HT-29 (cell line): ENCODE results near the gene MXRA8. TPM values are rescaled to one million over a fixed set of nuclear protein-coding genes. Genes with fewer than 3 reads are reported as not detected.

Source experiments
- DNase-seq: peaks from one replicate; pipeline ENCODE4 v3.0.0-alpha.2; 2015; ENCODE audit warnings: low spot score
- total RNA-seq: library from RNA; depleted of rRNA; stranded (reverse); fragments of >200 nt; shearing (Covaris generic); gene quantifications from 2 replicates; pipeline ENCODE4 v1.2.3, GENCODE V29; 2014

Gene MXRA8
- total RNA-seq, 1 experiment from 2014 or later = not detected

GRCh38 chr1:1367315-1367714 is 9.0 kb upstream of the MXRA8 start:
- DNase-seq = no peak

DNA sequence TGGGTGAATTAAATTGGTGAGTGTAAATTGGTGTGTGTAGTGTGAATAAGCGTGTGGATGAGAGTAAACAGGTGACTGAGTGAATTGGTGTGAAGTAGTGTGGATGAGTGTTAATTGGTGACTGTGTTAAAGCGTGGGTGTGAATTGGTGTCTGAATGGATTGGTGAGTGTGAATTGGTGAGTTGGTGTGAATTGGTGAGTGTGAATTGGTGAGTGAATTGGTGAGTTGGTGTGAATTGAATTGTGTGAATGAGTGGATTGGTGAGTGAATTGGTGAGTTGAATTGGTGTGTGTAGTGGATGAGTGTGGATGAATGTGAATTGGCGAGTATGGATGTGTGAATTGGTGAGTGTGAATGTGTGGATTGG is 8.3 kb upstream of the MXRA8 start:
- no peak for DNase-seq

DNA sequence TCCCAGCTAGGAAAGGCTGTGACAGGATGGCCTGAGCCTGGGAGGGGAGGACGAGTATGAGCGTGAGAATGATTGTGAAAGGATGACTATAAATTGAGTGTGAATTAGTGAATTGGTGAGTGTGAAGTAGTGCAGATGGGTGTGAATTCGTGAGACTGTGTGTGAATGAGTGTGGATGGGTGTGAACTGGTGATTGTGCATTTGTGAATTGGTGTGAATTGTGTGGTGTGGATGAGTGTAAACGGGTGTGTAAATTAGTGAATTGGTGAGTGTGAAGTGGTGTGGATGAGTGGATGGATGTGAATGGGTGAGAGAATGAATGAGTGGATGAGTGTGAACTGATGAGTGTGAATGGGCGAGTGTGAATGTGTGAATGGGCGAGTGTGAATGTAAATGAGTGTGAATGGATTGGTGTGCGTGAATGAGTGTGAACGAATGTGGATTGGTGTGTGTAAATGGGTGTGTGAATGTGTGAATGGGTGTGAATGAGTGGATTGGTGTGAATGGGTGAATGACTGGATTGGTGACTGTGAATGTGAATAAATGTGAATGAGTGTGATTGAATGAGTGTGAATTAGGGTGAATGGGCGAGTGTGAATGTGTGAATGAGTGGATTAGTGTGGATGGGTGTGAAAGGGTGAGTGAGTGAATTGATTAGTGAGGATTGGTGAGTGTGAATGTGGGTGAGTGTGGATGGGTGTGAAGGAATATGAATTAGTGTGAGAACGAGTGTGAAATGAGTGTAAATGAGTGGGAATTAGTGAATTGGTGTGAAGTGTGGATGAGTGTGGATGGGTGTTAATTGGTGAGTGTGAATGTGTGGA is 7.7 kb upstream of the MXRA8 start:
- no peak for DNase-seq

- DNase-seq = peak; percentile 35
Observed at GRCh38 chr1:1364266-1364665, 5.9 kb upstream of the MXRA8 start.

DNA sequence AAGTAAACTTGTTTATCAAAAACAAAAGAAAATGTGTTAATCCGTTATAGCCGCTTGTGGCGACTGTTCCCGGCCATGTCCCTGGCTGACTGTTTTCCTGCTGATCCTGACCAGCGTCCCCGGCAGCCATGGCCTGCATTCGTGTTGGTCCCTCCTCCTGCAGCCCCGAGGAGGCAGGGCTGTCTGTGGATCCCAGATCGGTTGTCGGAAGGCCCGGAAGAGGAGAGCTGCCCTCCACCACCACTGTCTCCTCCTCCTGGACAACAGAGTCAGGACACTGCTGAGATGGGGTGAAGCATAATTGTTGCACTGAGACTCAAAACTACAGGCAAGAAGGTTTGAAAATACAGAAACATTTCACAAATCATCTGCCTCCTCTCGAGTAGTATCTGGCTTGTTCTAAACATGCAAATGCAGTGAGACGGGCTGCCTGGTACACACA is 3.6 kb upstream of the MXRA8 start:
- no peak for DNase-seq

GRCh38 chr1:1361233-1361981 is 3.1 kb upstream of the MXRA8 start:
- no peak for DNase-seq

DNA sequence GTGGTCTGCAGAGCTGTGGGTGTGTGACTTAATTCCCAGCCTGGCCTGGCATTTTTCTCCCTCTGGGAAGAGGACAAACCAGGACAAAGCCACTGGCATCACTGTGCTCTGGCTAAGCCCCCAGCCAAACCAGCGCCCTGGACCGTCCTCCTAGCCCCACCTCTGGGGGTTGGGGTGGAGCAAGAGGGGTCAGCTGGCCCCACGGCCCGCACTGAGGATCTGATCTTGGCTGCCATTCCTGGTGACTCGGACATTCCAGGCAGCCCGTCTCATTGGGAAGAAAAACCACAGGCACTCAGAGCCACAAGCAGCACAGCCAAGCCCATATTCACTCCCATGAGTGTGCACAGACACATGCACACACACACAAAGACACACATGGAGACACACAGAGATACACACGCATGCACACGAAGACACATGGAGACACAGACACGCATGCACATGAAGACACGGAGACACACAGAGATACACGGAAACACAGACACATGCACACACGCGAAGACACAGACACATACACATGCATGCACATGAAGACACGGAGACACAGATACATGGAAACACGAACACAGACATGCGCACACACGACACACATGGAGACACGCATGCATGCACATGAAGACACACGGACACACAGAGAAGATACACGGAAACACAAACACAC is 2.3 kb upstream of the MXRA8 start:
- DNase-seq = no peak

- DNase-seq = no peak
Observed at GRCh38 chr1:1359664-1360468, 1.5 kb upstream of the MXRA8 start.

DNA sequence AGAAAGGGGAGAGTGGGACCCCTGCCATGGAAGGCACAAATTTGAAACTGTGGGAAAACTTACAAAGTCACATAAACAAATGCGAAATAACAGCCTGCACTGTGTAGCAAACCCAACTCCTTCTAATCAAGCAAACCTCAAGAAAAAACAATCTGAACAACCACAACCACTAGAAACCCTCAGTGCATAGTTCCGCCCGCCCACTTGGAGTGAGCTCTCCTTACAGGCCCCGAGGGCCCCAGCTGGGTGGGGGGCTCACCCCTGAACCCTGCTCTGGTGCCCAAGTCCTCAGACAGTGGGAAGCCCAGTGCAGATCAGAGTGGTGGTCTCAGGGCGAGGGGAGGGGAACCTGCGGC is 931 bp upstream of the MXRA8 start:
- no peak for DNase-seq

DNA sequence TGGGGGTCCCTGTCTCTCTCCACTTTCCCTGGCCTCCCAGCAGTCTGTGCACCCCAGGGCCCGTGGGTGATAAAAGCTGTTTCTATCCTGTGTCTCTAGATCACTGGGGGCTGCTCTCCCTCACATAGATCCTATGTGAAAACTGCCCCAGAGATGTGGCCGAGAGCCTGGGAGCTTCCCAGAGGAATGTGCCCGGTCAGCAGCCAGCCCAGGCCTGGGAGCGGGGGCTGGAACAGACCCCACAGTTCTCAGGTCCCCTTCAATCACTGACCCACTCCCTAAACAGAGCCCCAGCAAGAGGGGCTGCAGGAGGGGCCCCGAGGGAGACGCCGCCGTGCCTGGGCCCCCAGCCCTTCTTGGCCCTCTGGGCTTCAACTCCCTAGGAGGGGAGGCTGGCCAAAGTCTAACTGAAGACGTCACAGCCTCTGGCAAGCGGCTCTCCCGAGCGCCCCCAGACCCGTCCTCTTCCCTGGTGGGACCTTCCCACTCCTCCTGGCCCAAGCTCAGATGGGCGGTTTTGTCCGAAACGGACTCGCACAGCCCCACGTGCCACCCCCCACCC is 403 bp downstream of the MXRA8 start:
- no peak for DNase-seq

DNA sequence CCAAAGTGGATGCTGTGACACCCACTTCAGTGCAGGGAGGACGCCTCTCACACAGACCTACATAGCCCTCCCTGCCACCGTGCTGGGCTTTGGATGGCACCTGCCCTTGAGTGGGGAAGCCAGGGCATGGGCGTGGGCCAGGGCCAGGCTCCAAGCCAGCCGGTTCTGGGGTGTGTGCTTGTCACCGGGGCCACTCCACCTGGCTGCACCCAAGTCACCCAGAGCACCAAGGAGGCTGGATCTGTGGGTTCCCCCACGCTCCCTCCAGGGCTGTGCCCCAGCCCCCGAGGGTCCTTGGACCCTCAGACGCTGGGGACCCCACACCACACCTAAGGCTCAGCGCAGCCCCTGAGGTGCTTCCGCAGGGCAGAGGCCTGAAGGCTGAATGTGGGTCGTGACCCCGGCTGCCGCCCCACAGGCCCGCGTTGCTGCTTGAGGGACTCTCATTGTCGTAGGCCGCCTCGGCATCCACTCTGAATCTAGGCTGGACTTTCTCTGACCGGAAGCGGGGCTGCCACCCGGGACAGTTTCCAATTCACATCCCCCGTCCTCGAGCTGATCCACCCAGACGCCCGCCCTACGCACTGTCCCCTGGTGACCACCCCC is 1.5 kb downstream of the MXRA8 start:
- DNase-seq = no peak

DNA sequence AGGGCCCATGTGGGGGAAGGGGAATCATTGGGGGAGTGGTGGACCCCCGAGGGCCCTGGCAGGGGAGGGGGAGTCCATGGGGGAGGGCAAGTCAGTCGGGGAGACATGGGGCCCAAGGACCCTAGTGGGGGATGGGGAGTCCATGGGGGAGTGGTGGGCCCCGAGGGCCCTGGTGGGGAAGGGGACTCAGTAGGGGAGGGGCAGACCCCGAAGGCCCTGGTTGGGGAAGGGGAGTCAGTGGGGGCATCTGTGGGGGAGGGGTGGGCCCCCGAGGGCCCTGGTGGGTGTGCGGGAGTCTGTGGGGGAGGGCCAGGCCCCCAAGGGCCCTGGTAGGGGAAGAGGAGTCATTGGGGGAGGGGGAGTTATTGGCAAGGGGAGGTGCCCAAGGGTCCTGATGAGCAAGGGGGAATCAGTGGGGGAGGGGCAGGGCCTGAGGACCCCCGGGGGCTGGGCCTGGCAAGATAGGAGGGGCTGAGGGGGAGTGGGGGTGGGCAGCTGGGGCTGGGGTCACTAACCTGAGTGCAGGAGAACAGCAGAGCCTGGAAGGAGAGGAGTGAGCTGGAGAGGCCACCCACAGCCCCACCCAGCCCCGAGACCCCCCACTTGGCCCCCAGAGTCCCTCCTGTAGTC is 2.1 kb downstream of the MXRA8 start:
- no peak for DNase-seq

DNA sequence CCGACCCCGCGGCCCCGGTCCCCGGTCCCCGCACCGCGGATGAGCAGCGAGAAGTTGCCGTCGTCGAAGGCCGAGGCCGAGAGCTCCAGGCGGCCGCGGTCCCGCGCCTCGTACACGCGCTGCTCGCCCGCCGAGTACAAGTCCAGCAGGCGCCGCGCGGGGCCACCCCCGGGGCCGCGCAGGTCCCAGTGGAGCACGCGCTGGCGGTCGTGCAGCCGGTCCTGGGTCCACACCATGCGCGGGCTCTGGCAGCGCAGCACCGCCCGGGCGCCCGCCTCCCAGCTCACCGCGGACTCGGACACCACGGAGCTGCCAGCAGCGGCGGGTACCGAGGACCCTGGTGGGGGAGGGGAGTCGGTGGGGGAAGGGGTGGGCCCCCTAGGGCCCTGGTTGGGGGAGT is 2.9 kb downstream of the MXRA8 start:
- no peak for DNase-seq

GRCh38 chr1:1354271-1355247 is 3.8 kb downstream of the MXRA8 start:
- DNase-seq = no peak

GRCh38 chr1:1353389-1354151 is 4.8 kb downstream of the MXRA8 start:
- DNase-seq = no peak

DNA sequence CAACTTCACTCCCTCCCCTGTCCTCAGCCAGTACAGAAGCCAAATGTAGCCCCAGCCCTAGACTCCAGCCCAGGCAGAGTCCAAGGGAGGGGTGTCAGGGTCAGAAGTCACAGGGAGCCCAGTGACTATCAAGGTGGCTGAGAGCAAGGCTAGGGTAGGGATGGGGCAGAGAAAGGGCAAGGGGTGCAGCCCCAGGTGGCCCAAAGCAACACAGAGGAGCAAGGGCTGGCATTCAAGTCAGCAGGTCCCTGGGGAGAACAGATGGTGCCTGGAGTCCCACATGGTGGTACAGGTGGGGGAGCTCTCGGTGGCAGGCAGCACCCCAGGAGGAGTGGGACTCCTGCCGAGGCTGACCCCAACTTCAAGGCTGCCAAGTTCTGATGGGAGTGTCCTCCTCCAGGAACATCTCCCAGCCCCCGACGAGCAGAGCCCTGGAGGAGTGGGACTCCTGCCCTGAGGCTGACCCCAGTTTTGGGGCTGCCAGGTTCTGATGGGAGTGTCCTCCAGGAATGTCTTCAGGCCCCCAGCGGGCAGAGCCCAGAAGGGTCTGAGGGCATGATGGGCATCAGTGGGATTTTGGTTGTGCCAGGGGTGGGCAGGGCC is 5.5 kb downstream of the MXRA8 start:
- DNase-seq = no peak

- no peak for DNase-seq
Observed at GRCh38 chr1:1351511-1352427, 6.6 kb downstream of the MXRA8 start.
